GM23248 (cell line): ENCODE measurements around the gene WDR27.

Experiments
- EZH2 ChIP-seq: fragments of 200-600 bp; sonication (generic); IDR thresholded peaks from 2 replicates; pipeline ENCODE4 v1.6.1; 2018; ENCODE audit warnings: antibody characterized with exemption, mild to moderate bottlenecking; ENCODE audit not compliant: insufficient read depth, poor library complexity, severe bottlenecking
- EZH2phosphoT487 ChIP-seq: fragments of 200-600 bp; sonication (generic); IDR thresholded peaks from 2 replicates; pipeline ENCODE4 v1.6.1; 2018; ENCODE audit warnings: antibody characterized with exemption, moderate library complexity, mild to moderate bottlenecking, low read depth; ENCODE audit not compliant: insufficient read depth

GRCh38 chr6:169456840-169457239, 245.0 kb downstream of the WDR27 start:
- TF ChIP-seq EZH2, result no peak
- no peak for TF ChIP-seq EZH2phosphoT487
